ENCODE measurements around the gene LINC01488.

Gene LINC01488

GRCh38 chr11:69465236-69466000 lies 16.0 kb upstream of the LINC01488 start:
- no peak for DNase-seq

DNA sequence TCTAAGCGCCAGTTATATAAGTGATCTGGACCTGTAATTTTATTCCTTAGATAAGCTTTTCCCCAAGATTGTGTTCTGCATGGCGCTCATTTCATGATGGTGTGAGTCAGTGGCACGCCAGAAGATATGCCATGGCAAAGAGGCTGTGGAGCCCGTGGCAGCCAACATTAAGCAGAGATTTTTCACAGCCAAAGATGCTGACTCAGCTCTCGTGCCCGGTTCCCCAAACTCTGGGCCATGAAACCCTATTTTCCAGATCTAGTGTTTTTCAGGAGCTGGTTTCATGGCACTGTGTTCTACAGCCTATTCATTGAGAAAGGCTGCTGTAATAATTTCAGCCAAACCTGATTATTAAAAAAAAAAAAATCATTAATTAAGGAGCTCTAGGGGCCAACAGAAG lies 15.4 kb upstream of the LINC01488 start:
- no peak for DNase-seq

DNA sequence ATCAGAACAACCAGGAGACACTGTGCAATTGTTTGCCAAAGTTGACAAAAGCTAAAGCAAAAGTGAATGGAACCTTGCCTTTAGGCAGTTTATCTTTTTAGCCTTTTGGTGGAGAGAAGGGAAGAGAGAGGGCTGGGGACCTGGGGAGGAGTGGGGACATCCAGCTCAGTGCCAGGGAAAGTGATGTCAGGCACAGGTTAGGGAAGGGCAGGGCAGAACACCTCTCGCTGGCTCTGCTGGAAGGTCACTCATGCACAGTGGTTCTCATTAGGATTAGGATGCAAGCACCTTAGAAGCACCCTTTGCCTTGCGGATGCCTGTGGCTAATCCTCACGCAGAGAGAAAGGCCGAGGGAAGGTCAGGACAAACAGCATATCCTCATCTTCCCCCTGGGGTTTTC lies 14.3 kb upstream of the LINC01488 start:
- DNase-seq, result no peak

GRCh38 chr11:69467646-69468045 lies 13.8 kb upstream of the LINC01488 start:
- DNase-seq, result no peak

- DNase-seq, result no peak
These were observed 13.2 kb upstream of the LINC01488 start for GRCh38 chr11:69468221-69468620.

- no peak for DNase-seq
These were observed 12.3 kb upstream of the LINC01488 start for GRCh38 chr11:69468911-69469885.

GRCh38 chr11:69470301-69470700 lies 11.2 kb upstream of the LINC01488 start:
- DNase-seq, result no peak

GRCh38 chr11:69470793-69471728 lies 10.4 kb upstream of the LINC01488 start:
- DNase-seq, result no peak

GRCh38 chr11:69471729-69472540 lies 9.5 kb upstream of the LINC01488 start:
- DNase-seq, result no peak

GRCh38 chr11:69472541-69473275 lies 8.8 kb upstream of the LINC01488 start:
- DNase-seq, result no peak

- DNase-seq, result no peak
These were observed 8.1 kb upstream of the LINC01488 start for GRCh38 chr11:69473276-69473845.

- DNase-seq, result no peak
These were observed 6.7 kb upstream of the LINC01488 start for GRCh38 chr11:69474736-69475135.

- DNase-seq, result no peak
These were observed 6.2 kb upstream of the LINC01488 start for GRCh38 chr11:69475141-69475865.

DNA sequence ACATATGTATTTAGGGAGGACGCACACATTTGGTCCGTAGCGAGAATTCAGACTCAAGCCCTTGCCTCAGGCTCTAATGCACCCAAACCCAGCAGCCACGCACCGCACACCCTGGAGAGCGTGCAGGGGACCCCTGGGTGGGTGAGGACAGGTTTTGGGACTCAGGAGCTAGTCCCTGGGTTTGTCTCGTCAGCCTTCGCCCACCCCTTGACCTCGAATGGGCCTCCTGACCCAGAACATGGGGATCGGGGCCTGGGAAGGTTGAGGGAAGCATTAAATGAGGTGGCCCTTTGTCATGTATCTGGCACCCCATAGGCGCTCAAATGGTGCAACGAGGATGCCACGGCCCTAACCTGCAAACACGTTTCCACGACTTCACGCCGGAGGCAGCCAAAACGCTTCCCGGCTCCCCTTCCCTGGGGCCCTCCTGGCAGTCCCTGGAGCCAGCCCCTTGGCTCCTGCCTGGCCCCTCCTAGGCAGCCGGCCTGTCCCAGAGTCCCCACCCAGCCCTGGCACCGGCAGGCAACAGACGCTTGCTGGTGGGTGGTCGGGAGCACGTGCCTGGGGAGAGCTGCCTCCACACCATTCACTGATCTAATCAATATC lies 5.5 kb upstream of the LINC01488 start:
- DNase-seq, result no peak

DNA sequence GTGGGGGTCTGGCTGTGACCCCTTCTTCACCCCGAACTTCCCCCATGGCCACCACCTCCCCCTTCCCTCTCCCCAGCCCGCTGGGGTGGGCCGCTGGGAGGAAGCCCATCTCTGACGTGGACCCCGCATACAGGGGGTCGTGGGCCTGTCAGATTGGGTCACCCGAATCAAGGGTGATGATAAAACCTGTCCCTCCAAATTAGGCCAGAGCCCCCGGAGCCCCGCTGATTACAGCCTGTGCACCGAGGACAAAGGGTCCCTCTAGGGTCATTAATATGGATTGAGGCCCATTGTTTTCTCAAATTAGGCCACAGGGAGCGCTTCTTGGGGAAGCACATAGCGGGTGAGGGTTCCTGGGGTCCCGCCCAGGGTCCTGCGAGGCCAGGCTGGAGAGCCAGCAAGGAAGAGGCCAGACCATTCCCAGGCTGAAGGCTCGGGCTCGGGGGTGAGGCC lies 4.9 kb upstream of the LINC01488 start:
- DNase-seq, result no peak

GRCh38 chr11:69477086-69477485 lies 4.4 kb upstream of the LINC01488 start:
- DNase-seq, result no peak

DNA sequence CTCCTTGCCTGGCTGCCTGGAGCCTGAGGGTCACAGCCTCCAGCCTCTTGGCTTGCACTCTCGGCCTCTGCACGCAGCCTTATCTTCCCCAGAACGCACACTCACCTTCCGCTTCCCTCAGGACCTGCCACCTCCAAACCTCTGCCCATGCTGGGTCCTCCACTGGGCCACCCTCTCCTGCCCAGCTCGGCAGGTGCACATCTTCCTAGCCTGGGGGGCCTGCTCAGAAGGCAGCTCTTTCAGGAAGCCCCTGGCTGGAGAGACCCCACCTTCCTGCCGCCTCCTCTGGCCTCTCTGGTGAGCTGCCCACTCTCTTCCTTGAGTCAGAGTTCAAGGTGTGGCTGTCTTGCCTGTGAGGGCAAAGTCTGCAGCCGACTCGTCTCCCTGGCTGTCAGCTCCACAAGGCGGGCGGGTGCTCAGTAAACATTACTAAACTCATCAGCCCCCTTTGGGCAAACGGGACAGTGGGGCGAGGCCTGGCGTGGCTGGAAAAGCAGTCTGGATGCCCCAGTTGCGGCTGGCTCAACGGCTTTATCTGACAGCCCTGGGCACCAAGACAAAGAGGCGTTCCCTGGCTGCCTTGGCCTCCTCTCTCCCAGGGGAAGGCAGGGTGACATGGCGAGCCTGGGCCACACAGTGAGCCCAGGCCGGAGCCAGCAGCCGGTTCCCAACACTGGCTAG lies 1.7 kb upstream of the LINC01488 start:
- no peak for DNase-seq

DNA sequence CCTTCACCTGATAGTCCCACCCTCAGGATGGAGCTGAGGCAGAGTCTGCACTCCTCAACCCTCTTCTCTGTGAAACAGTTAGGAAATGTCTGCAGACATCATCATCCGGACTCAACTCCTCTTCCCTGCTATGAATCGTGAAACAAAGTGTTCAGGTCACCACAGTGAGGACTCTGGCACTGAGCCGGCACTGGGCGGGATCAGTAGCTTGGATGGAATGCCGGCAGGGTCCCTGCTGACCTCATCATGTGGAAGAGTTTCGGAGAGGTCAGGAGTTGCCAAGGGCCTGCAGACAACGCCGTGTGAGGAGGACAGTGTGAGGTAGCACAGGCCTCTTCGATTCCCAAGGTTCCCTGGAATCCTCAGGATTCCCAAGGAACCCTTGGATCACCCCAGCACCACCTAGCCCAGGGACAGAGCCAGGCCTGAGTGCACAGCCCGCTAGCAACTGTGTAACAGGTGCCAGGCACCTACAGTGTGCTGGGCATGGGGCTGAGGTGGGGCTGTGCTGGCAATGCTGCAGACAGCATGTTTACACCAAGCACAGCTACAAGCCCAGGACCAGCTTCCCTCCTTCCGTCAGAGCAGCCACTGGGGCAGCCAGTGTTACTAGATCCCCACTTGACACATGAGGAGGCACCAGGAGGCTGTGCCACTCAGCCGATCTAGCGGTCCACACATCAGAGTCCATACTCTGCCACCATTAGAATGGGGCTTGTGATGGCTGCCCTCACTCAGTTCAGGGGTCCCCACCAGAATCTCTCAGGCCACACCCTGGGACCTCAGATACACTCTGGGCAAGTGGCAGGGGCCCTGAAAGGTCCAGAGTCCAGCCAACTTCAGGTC lies 693 bp upstream of the LINC01488 start:
- DNase-seq, result no peak
